G401 (cell line): ENCODE data around the gene SPINT1. TPM values are rescaled to one million over a fixed set of nuclear protein-coding genes. Genes with fewer than 3 reads are reported as not detected.

Experiments
- DNase-seq: peaks from one replicate; pipeline ENCODE4 v3.0.0-alpha.2; 2015; ENCODE audit warnings: low spot score
- in situ Hi-C: cut with HindIII; loops from 2 replicates; pipeline ENCODE4 v1.10.0; 2016; ENCODE audit warnings: low sequenced_read_pairs, mixed read lengths
- total RNA-seq: library from RNA; depleted of rRNA; stranded (reverse); fragments of >200 nt; shearing (Covaris generic); gene quantifications from 2 replicates; pipeline ENCODE4 v1.2.3, GENCODE V29; 2014

Gene SPINT1
- total RNA-seq, 1 experiment from 2014 or later, result not detected

DNA sequence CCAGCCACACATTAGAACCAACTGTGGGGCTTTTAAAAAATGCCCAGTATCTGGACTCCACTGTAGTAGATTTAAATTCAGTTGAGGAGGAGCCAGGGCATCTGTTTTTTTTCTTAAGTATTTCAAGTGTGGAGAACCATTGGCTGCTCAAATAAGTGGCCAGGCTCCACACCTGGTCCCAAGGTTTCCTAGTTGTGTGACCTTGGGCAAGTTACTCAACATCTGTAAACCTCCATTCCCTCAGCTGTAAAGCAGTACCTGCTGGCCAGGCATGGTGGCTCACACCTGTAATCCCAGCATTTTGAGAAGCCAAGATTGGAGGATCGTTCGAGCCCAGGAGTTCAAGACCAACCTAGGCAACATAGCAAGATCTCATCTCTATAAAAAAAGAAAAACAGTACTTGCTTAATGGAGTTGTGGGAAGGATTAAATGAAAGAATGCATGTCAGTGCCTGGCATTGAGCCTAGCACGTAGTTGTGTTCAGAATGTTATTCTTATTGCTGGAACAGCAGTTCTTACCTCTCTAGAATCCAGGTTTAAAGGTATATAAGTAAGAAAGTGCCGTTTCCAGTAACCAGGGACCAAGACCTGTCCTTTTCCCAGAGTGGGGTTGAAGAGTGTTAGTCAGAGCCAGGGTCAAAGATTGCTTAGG, 17.3 kb upstream of the SPINT1 start:
- no peak for DNase-seq
- in situ Hi-C loops, result no loop called here

DNA sequence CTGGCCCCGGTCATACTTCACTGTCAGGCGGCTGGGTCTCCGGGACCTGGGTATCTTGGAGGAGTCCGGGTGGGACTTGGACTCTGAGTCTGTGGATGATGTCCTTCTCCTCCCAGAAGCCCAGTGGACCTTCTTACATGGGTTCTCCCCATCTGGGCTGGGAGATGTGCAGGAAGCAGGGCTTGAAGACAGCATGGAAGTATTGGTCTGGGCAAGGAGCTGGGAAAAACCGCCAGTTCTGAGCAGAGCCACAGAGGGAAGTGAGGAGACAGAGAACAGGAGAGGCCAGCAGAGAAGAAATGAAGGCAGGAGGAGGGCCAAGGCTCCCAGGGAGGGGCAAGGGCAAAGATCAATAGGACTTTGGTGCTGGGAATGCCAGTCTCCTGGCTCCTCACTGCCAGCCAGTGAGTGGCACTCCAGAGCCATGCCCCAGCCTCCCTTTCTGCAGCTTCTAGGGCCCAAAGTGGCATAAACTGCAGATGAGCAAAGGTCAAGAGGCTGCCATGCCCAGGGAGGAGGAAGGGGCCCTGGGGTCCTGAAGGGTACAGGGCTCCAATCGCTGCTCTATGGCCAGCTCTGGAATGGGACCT, 15.3 kb upstream of the SPINT1 start, which contains the start of gene PPP1R14D:
PPP1R14D (minus strand) TSS at position 262 of the 590 bp plus-strand sequence; CDS start at position 195, 67 bp downstream.
- in situ Hi-C loops, result no loop called here
- DNase-seq, result no peak

DNA sequence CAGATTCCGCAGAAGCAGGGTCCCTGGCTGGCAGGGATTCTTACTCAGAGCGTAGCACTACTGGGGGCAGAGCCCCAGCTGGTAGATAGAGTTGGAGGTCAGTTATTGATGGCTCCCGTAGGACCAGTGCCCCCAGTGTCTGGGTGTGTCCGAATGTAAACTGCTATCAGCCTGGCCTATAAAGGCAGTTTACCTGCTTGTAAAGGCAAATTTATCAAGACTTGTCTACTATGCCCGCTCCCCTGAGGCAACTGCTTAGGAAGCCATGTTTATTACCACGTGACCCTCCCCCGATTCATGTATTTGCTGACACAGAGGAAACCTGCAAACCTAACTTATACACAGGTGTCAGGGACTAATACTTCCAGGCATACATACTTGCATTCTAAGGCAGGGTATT, 14.7 kb upstream of the SPINT1 start:
- in situ Hi-C loops, result no loop called here
- no peak for DNase-seq

DNA sequence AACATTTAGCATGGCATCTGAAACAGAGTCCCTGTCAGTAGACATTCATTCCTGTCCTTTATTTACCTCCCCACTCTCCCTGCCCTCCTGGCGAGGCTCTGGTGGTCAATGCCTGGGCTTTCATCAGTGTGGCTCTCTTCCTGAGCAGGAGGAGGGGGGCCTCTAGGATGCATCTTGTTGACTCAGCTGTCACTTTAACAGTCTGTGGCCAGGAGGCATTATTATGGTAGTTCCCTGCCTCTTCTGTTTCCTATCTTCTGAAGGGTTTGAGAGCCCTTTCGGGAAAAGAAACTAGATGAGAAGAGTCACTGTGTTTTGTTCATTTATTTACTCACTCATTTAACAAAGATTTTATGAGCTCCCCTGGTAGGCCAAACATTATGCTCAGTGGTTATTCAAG, 13.0 kb upstream of the SPINT1 start:
- in situ Hi-C loops, result no loop called here

DNA sequence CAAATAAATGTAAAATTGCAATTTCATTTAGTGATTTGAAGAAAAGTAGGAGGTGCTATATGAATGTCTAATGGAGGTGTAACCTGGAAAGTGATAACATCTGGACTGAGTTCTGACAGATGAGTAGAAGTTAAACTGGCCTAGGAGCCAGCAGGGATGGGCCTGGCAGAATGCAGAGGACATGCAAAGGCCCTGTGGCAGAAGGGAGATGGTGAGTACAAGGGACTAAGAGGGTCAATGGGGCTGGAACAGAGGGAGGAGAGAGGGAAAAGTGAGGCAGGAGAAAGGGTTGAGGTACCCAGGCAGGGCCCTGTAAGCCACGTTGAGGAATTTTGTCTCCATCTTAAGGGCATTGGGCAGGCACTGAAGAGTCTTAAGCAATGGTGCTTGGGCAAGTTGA, 12.0 kb upstream of the SPINT1 start:
- in situ Hi-C loops, result no loop called here
- no peak for DNase-seq

More for the DNA sequence above, 13.0 kb upstream of the SPINT1 start:
- DNase-seq, result no peak

DNA sequence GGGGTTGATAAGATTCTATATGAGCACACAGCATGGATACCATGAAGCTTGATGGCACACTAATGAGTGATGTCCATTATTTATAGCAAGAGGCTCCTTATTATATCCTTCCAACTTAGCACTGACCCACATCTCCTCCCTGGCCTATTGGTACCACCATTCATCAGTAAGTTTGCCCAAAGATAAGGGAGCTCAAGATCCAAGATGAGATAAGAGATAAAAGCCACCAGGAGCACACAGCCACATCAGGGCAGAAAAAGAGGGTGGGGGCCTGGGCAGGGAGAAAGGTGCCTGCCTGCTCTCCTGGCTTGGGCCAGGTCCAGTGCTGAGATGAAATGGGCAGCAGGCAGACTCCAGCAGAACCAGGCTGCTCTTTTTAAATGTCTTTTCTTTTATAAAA, 10.9 kb upstream of the SPINT1 start:
- in situ Hi-C loops, result no loop called here
- DNase-seq, result no peak

DNA sequence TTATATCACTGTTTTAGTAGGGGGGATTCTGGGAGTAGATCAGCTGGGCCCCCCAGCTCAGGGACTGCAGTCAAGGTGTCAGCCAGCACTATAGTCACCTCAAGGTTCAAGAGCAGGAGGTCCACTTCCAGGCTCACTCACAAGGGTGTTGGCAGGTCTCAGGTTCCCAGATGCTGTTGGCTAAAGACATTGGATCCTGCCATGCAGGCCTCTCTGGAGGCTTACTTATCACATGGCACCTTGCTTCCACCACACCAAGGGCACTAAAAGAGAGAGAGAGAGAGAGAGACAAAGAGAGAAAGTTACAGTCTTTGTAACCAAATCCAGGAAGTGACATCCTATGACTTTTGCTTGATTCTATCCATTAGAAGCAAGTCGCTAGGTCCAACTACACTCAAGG, 7.8 kb upstream of the SPINT1 start:
- in situ Hi-C loops, result no loop called here
- DNase-seq, result no peak

DNA sequence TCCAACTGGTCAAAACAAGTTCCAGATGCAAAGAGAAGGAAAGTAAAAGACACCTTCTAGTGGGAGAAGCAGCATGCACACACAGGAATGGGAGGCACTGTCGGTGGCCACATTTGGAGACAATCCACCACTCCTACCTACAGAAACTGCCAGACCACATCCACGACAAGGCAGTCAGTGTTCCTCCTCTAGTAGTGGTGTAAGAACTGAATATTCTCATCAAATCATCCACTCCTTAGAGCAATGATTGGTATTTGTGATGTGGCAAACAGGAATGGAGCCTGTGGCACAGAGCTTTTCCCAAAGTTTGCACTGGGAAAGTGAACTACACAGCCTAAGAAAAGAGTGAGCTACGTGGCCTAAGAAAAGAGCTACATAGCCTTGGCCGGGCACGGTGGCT, 5.1 kb upstream of the SPINT1 start:
- no peak for DNase-seq
- in situ Hi-C loops, result no loop called here

DNA sequence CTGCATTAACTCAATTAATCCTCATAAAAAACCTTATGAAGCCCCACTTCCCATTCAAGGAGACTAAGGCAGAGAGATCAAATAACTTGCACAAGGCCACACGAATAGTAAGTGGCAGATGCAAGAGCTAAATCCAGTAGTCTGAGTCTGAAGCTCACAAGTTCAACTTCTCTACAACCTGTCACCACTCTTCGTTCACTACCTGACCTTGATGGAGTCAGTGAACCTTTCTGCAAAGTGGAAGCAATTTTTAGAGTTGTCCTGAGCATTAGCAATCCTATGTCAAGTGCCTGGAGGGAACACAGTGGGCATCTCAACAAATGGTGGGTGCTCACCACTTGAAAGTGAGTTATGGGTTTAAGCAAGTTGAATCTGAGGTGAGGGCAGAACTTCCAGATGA, 2.1 kb upstream of the SPINT1 start:
- in situ Hi-C loops, result no loop called here
- no peak for DNase-seq

DNA sequence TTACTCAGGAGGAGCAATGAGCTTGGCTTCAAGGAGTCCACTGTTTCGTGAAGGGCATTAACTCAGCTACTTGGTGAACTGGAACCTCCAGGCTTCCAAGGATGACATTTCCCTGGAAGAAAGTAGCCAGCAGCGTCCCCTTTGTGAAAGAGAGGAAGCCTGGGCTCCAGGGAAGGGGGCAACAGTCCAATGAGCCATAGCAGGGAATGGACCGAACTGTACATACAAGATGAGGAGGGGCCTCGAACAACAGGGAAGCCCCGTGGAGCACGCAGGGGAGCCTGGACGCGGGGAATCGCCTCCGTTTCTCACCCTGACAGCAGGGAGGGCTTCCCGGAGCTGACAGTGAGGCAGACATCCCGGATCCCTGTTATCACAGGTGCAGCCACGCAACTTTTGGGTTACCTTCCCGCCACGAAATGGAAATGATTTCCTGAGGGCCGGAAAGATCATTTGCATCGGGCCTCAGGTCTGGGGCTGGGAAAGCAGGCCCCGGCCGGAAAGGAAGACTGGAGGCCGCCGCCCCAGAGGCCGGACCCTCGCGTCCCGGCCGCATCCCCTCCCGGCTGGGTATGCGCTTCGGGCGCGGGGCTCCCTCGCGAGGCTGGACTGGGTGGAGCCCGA, 475 bp upstream of the SPINT1 start:
- in situ Hi-C loops, result no loop called here
- DNase-seq, result peak; percentile 25

DNA sequence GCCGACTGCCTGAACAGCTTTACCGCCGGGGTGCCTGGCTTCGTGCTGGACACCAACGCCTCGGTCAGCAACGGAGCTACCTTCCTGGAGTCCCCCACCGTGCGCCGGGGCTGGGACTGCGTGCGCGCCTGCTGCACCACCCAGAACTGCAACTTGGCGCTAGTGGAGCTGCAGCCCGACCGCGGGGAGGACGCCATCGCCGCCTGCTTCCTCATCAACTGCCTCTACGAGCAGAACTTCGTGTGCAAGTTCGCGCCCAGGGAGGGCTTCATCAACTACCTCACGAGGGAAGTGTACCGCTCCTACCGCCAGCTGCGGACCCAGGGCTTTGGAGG, 815 bp downstream of the SPINT1 start:
- in situ Hi-C loops, result no loop called here

DNA sequence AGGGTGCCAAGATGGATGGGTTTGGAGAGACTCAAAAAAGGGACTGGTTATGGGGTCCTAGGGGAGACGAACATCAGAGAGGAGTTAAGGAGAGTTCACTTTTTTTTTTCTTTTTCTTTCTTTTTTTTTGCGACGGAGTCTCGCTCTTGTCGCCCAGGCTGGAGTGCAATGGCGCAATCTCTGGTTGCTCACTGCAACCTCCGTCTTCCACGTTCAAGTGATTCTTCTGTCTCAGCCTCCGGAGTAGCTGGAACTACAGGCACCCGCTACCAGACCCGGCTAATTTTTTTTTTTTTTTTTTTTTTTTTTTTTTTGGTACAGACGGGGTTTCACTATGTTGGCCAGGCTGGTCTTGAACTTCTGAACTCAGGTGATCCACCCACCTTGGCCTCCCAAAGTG, 1.2 kb downstream of the SPINT1 start:
- in situ Hi-C loops, result no loop called here
- DNase-seq, result no peak

More for the DNA sequence above, 815 bp downstream of the SPINT1 start:
- peak; percentile 29 for DNase-seq

DNA sequence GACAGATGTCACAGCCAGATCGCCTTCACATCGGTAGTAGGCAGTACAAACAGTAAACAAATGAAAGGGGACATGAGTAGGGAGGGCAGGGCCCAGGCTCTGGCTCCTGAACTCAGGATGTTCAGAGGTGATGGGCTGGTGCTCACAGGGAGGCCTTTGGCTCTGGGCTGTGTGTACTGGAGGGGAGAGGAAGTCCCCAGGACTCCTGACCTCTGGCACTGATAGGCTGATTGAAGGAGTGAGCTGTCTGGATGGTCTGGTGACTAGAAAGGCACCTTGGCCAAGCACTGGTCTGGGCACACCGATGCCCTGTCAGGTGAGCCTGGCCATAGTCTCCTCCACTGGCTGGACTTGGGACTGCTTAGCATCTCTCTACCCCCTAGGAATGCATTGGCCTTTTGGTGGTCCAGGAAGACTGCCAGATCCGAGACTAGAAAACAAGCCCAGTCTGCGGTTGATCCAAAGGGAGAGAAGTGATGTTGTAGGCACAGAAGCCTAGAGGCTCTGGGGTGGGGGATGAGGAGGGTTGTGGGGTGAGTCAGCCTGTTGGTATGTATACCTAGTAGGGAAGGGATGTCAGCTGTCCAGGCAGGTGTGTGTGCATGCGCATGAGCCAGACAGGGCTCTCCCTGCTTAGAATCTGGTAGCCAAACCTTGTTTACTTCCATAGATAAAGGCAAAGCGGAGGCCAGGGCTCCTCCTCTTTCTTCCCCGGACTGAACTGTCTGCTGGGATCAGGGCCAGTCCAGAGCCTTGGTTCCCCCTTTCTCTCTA, 1.9 kb downstream of the SPINT1 start:
- DNase-seq, result peak; percentile 6
- in situ Hi-C loops, result no loop called here

DNA sequence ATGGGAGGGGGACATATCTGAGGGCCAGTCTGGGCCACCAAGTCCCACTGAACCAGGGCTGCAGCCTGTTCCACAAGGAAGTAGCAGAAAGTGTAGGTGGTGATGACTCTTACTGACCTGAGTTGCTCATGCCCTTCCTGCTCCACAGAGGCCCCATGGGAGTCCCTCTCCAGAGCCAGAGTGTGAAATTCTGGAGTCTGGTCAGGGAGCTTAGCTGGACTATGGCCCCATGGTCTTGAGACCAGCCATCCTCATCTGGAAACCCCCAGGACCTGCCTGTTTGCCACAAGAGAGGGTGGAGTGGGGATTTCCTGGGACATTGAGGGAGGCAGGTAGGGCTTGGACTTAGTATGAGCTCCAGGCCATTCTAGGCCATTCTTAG, 3.0 kb downstream of the SPINT1 start:
- in situ Hi-C loops, result no loop called here

DNA sequence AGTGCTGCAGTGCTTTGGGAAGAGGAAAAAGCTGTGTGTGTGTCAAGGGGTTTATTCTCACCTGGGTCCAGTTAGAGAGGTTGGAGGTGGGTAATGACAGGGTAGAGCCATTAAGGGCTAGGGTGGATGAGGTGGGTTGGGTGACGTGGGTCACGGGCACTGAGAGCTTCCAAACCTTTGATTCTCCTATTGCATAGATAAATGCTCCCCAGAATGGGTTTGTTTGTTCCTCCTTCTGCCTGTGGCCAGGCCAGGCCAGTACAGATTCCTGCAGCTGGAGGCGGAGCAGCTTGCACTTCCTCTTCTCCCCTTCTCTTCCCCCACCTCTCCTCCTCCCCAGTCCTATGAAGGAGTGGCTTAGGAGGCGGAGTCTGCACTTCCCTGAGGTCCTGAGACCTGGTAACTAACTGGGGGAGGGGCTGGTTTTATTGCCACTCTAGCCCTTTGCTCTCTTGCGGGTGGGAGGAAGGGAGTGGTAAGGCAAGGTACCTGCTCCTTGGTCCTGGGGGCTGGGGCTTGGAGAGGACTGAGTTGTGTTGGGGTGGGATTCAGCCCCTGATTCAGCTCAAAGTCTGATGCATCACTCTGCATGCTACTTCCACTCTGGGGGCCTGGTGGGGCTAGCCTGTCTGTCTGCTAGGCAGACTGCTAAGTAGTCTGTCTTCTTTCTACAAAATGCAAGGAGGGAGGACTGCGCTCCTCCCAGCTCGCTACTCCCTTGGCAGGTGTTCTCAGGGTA, 3.5 kb downstream of the SPINT1 start:
- in situ Hi-C loops, result no loop called here
- peak; percentile 36 for DNase-seq

More for the DNA sequence above, 3.0 kb downstream of the SPINT1 start:
- no peak for DNase-seq

DNA sequence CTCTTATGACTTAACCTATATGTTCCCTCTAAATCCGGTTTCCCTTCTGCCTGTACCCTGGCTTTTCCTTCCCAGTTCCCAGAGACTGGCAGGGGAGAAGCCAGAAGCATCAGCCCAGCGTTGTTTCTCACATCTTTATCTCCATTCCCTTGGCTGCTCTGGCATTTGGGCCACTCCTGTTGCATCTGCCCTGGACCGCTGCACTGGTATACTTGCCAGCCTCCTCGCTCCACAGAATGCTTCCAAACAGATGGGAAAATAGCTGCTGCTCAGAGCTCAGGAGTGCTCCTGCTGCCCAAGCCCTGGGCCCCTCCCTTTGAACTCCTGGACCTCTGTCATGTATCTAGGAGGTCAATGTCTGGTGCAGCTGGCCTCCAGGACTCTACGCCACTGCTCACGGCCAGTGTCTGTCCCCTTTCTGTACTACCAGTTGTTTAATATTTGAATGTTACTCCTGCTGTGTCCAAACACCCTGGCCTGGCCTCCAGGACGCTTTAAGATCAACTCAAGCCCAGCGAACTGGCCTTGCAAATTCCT, 6.8 kb downstream of the SPINT1 start:
- no peak for DNase-seq
- in situ Hi-C loops, result no loop called here

DNA sequence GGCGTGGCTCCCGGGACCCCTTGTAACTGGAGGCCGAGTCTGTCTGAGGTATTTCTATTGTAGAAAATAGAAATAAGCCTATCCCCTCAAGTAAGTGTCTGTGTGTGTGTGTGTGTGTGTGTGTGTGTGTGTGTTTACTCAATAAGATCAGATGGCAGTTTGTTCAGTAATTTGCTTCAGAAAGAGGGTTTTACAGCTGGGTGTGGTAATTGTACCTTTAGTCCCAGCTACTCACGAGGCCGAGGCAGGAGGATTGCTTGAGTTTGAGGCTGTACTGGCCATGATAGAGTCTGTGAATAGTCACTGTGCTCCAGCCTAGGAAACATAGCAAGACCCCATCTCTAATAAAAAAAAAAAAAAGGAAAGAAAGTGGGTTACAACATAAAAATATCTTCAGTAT, 8.7 kb downstream of the SPINT1 start:
- in situ Hi-C loops, result no loop called here
- DNase-seq, result no peak

DNA sequence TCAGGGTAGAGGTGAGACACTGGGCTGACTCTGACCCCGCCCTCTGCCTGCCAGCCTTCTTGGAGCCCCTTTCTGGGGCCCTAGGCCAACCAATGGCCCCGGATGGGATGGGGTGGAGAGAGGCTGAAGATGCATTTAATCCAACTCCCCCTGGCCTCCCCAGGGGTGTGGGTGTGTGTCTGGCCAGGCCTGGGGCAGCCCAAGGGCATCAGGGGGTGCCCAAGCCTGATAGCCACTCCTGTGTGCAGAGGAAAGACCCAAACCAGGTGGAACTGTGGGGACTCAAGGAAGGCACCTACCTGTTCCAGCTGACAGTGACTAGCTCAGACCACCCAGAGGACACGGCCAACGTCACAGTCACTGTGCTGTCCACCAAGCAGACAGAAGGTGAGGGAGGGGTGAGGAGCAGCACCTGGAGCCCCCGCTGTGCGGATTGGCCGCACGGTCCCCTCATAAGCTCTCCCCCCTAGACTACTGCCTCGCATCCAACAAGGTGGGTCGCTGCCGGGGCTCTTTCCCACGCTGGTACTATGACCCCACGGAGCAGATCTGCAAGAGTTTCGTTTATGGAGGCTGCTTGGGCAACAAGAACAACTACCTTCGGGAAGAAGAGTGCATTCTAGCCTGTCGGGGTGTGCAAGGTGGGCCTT, 9.5 kb downstream of the SPINT1 start:
- in situ Hi-C loops, result no loop called here

DNA sequence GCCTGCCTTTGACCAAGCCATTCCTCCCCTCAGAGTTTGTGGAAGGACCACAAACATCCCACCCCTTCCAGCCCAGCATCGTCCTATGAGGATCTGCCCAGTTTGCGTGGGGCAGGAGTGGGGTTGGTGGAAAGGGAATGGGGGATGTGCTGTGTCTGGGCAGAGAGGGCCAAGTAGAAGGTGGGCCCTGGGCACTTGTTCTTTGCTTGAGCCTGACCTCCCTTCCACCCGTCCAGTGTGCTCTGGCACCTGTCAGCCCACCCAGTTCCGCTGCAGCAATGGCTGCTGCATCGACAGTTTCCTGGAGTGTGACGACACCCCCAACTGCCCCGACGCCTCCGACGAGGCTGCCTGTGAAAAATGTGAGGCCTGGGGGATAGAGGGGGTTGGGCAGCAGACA, 10.3 kb downstream of the SPINT1 start:
- in situ Hi-C loops, result no loop called here
- no peak for DNase-seq

More for the DNA sequence above, 9.5 kb downstream of the SPINT1 start:
- no peak for DNase-seq
